AML-193 (cell line): ENCODE results near the gene TF.

Experiments used
- DNase-seq, 2 experiments: peaks; one replicate each; lab custom pipeline; 2025; lab: John Stamatoyannopoulos, UW

TF gene

GRCh38 chr3:133812872-133813271 is 66.7 kb downstream of the TF start:
- DNase-seq: no peak

GRCh38 chr3:133815386-133815785 is 69.2 kb downstream of the TF start:
- no peak for DNase-seq

- no peak for DNase-seq
Measured at GRCh38 chr3:133820129-133820528, 73.9 kb downstream of the TF start.

DNA sequence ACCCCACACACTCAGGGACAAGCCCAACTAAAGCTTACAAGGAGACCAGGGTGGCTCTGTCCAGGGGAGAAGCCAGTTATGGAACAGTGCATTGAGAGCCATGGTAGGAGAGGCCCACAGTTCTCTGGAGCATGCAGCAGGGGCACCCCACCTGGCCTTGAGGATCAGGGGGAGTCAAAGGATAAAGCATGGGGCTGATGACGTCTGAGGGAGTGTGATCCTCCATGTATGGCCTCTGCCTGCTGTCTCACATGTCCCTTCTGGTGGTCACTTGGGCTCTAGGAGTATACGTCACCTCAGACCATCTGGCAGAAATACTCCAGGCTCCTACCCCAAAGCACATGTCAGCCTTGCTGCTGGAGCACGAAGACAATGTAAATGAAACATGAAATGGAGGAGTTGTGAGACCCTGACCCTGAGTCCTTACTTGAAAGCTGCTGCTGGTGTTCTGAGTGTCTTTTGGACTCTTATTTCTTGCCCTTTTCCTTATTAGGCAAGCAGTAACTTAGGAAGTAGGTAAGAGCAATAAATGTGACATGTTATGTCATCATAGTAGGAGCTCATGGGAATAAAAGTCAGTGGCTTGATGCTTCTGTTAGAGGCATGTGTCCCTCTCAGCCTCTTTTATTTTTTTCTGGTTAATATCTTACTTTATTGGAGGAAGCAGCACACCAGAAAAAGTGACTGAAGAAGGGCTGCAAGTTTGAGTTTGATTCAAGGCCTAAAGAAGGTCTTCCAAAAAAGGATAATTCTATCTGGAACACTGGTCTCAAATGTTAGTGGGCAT is 74.9 kb downstream of the TF start:
- DNase-seq: no peak

DNA sequence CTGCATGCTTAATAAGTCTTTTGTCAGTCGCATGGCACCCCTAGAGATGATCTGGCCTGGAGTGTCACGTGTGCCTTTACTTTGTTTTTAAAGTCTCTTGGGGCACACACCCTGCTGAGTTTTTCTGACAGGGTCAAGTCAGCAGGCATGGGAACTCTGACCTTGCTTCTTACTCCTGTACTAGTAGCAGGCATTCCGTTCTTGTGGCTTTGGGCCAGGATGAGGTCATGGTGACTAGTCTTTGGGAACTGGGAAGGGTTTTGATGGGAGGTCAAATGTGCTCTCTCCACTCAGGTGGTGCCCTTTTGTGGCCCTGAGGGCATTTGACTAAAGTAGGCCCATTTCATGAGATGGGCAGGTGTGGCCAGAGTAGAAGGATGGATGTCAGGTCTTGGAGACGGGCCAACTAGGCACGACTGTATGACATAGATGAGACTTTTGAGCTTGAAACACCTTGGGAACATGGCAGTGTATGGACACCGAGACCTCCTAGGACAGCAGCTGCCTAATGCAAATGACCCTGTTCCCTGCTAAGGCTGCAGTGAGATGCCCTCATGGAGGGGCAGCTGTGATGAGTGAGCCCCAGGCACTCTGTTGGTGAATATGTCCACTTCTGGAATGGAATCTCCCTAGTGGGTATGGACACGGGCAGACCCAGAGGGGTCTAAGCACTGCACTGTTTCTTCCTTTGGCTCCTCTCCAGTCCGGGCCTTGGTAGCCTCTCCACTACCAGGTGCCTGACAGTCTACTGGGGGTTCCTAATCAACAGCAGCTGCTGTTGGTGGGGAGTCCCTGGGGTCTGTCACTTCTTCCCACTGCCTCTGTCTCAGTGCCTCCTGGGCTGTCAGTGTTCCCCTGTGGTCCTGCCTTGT is 75.8 kb downstream of the TF start:
- no peak for DNase-seq

DNA sequence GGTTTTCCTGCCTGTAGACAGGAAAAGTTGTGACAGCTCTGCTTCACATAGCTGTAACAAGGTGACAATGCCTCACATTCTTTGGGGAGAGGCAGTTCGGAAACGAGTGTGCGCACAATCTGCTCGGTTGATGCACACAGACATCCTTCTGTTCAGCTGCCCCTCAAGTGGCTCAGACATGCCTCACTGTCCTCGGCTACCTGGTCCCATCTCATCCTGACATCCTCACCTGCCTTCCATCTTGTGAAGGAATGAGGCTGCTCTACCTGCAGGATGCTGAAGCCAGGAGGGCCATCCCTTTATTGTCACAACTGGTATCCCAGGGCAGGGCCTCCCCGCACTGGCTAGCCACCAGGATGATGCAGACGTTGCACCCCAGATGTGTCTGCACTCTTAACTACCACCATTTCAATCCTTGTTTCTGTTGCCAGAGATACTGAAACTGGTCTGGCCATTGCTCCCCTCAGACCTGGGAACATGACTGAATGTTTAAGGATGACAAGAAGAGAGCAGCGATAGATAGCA is 78.8 kb downstream of the TF start:
- no peak for DNase-seq

DNA sequence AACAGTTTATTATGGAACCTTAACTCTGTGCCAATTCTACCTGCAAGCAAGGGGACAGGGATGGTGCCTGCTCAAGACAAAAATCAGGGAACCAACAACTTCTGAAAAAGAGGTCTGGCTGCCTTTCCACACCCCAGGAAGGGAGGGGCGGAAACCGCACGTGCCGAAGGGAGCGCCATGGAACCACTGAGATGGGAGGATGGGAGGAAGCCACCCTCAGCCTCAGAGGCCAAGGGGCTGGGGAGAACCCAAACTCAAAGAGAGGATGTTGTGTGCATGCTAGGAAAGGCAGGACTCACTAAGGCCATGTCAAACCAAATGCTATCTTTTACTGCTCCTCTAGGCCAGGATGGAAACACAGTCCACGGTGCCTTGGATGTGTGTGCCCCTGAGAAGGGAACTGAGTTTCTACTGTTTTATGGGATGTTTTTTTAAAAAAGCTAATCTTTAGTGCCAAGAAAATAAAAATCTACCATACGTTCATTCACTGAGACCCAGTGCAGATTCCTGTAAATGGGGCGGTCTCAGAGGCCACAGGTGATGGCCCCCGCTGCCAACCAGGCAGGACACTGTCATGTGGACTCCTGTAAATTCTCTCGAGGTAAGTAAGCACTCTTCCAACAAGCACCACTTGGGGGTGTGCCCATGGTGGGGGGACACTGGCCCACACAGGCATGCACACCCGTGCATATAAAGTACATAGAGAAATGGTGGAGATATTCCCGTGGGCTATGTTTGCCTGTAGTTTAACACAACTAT is 80.0 kb downstream of the TF start:
- DNase-seq: no peak

DNA sequence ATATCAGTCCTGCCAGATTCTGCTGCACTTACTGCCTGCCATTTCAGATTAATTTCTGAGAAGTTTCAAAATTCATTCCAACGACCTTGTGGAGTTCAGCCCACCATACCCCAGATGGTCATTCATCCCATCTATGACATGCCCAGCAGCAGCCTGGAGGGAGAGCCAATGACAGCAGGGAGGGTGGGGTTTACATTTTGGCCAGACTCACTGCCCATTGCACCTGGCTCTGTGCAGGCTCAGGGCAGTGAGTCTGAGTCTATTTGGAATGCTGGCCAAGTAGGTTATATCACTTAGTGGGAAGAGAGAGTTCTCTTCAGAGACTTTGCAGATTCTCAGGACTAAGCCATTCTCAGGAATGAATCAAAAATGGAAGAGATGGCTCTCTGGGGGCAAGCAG is 80.9 kb downstream of the TF start:
- no peak for DNase-seq

- DNase-seq: no peak
Measured at GRCh38 chr3:133827684-133828083, 81.5 kb downstream of the TF start.

DNA sequence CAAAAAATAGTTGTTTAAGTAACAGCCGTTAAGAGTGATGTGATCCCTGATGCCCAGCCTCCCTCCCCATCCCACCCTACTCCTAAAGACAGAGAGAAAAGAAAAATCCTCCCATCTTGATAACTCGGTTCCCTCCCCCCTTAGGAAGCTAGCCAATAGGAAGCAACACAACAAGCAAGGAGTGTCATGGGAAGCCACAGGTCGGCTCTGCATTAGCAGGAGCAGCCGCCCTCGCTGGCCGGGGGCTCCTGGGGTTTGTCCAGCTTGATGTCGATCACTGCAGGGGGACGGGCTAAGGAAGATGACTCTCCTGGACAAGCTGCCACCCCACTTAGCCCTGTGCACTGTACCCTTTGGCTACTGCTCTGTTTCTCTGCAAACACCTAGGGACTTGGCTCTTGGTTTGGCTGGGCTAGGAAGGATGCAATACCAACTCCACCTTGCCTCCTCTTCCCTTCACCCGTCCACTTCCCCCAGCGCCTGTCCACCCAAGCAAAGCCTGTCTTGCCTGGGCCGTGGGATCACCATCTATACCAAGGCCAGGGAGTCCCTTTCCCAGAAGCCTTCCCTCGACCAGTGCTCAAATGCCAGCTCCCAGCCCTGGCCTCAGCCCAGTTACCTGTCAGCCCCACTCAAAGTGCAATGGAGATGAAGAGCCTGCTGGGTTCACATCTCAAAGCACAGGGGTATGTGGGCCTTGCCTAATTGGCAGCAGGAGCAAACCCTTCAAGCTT is 82.5 kb downstream of the TF start:
- no peak for DNase-seq

GRCh38 chr3:133829310-133829707 is 83.1 kb downstream of the TF start:
- DNase-seq: no peak

GRCh38 chr3:133830071-133830470 is 83.9 kb downstream of the TF start:
- DNase-seq: no peak

GRCh38 chr3:133831966-133832801 is 86.0 kb downstream of the TF start:
- no peak for DNase-seq

DNA sequence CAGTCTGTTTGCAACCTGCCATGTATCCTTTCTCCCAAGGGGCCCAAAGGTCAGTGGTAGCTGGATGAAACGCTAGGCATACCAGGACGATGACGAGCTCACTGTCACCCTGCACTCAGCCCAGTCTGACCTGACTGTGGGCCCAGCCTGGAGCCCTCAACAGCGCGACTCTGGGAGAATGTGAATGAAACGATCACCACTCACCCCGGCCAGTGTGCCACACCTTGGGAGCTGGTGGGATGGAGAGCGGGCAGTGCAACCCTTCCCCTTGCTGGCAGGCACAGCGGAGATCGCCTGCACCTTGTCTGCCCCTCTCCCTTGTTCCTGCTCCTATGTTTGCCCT is 86.6 kb downstream of the TF start:
- no peak for DNase-seq

DNA sequence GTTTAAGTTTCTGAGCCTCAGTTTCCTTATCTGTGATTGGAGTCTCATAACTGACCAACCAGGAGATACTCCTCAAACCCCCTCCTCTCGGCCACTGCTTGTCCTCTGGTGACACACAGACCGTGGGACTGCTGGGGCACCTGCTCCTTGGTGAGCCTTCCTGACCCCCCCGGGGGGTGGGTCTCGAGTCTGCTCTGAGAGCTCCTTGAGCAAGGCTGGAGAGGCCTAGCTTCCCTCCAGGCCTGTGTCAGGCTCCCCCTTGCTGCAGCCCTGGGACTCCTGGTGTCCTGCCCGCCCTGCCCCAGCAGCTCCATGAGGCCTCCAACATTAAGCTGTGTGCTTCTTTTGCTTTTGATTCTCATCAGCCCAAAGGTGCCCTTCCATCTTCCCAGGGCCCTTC is 87.1 kb downstream of the TF start:
- no peak for DNase-seq

- DNase-seq: no peak
Measured at GRCh38 chr3:133833880-133834620, 87.9 kb downstream of the TF start.

- DNase-seq: no peak
Measured at GRCh38 chr3:133834621-133835417, 88.6 kb downstream of the TF start.

GRCh38 chr3:133835418-133835743 is 89.2 kb downstream of the TF start:
- DNase-seq: no peak

GRCh38 chr3:133835961-133836360 is 89.8 kb downstream of the TF start:
- no peak for DNase-seq
